HG02981 (cell line): Measurements from ENCODE around the gene POLDIP3.
"Not testable (repeated sequence)": the region's sequence is repeated elsewhere in the genome, so short reads cannot be mapped to it uniquely, and the experiment has no call there.

Experiments used
- ATAC-seq: cut with Tn5 transposase; IDR thresholded peaks from one replicate; pipeline ENCODE4 v1.9.1; 2021; ENCODE audit warnings: mild to moderate bottlenecking, moderate library complexity; ENCODE audit not compliant: unreplicated experiment

The POLDIP3 gene

DNA sequence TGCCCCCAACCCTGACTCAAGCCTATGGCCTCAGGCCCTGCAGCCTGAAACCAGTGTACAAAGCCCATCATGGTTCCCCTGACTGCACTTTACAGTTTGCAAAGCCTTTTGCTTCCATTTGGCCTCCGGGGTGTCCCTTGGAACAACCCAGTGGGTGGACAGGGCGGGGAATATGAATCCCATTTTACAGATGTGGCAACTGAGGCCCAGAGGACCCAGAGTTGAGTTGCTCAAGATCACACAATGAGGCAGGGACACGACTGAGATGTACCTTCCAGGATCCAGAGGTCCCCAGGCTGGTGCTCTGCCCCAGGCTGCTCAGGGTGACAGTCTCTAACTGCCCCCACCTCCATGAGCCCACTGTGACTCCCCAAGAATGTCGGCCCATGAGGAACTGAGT, 5.4 kb upstream of the POLDIP3 start:
- ATAC-seq, result no peak

GRCh38 chr22:42619261-42620063, 4.8 kb upstream of the POLDIP3 start:
- no peak for ATAC-seq

GRCh38 chr22:42617155-42617983, 2.7 kb upstream of the POLDIP3 start:
- ATAC-seq, result no peak

DNA sequence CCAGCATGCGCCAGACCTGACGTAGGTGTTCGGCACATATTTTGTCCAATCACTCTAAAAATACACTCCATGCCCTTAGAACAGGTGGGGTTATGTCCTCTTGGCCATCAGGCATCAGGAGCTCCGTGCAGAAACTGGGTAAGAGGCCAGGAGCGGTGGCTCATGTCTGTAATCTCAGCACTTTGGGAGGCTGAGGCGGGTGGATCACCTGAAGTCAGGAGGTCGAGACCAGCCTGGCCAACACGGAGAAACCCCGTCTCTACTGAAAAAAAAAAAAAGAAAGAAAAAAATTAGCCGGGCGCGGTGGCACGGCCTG, 1.1 kb upstream of the POLDIP3 start:
- ATAC-seq, result not testable (repeated sequence)

DNA sequence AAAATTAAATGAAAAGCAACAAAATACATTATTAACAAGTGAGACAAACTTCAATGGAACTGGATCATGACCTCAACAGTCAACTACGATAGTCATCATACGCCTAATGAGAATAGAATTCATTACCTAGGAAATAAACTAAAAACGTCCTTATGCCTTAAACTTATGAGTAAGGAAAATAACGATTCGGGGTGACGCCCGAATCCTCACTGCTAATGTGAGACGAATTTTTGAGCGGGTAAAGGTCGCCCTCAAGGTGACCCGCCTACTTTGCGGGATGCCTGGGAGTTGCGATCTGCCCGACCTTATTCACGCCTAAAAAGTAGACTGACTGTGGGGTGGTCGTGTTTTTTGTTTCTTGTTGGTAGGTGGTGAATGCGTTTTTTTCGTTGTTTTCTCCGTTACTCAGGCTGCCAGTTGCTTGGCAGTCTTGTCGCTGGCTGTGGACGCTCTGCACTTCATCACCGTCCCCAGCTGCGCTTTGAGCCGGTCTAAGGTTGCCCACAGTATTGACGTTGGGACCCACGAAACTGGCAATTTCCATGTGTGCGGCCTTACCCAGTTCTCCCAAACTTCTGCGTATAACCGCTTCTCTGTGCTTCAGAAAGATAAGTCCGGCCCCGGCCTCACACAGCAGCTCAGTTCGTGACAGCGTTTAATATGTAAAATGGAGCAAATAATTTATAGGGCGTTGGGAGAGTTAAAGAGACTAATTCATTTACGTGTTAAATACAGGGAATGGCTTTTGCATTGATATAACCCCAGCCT, 593 bp upstream of the POLDIP3 start:
- ATAC-seq, result peak; percentile 55

- no peak for ATAC-seq
Observed at GRCh38 chr22:42613872-42614301, 796 bp downstream of the POLDIP3 start.

DNA sequence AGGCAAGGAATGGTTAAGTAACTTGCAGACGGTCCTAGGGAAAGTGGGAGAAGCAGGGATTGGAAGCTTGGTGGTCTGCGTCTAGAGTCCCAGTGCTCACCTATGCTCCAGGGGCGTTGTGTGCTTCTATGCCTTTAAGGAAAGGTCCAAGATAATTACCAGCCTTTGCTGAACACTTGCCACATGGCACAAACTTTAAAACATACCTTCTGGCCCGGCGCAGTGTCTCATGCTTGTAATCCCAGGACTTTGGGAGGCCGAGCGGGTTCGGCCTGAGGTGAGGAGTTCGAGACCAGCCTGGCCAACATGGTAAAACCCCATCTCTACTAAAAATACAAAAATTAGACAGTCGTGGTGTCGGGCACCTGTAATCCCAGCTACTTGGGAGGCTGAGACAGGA, 2.3 kb downstream of the POLDIP3 start:
- ATAC-seq, result no peak

DNA sequence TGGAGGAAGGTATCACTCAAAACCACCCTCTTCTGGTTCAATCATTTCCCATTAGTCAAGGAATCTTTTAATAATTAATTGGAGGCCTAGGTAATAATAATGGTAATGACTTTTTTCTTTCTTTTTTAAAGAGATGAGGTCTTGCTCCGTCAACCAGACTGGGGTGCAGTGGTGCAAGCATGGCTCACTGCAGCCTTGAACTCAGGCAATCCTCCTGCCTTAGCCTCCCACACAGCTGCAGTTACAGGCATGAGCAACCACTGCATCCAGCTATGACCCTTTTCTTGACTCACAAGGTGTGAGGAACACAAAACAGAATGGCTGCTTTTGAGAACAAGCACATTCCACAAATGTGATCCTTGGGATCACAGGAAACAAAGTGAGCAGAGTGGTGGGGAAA, 3.6 kb downstream of the POLDIP3 start:
- no peak for ATAC-seq

- no peak for ATAC-seq
Observed at GRCh38 chr22:42610186-42610585, 4.5 kb downstream of the POLDIP3 start.

- no peak for ATAC-seq
Observed at GRCh38 chr22:42608823-42609361, 5.8 kb downstream of the POLDIP3 start.

DNA sequence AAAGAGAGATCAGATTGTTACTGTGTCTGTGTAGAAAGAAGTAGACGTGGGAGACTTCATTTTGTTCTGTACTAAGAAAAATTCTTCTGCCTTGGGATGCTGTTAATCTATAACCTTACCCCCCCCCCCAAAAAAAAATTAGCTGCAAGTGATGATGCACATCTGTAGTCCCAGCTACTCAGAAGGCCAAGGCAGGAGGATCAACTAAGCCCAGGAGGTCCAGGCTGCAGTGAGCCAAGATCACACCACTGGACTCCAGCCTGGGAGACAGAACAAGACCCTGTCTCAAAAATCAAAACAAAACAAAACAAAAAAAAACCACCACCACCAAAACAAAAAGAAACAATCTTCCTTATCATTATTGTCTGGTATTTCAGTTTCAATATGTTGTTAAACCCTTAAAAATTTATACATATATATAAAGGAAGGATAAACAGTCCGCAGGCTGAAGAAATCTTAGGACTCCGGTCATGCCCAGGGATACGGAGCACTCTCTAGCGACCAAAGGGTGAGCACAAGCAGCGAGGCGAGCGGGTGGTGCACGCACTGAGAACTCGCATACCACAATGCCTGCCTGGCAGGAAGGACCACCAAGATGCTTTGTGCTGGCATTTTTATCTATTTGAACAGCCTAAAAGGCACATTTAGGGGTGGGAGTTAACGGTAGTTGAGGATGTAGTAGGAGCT, 6.4 kb downstream of the POLDIP3 start:
- ATAC-seq, result no peak

GRCh38 chr22:42607641-42608040, 7.0 kb downstream of the POLDIP3 start:
- ATAC-seq, result not testable (repeated sequence)

- ATAC-seq, result no peak
Observed at GRCh38 chr22:42604403-42604802, 10.3 kb downstream of the POLDIP3 start.

- ATAC-seq, result no peak
Observed at GRCh38 chr22:42603427-42603826, 11.3 kb downstream of the POLDIP3 start.

GRCh38 chr22:42602470-42602869, 12.2 kb downstream of the POLDIP3 start:
- ATAC-seq, result no peak

- no peak for ATAC-seq
Observed at GRCh38 chr22:42601879-42602465, 12.7 kb downstream of the POLDIP3 start.

- no peak for ATAC-seq
Observed at GRCh38 chr22:42596863-42597530, 17.7 kb downstream of the POLDIP3 start.

GRCh38 chr22:42596336-42596735, 18.3 kb downstream of the POLDIP3 start:
- ATAC-seq, result no peak

- no peak for ATAC-seq
Observed at GRCh38 chr22:42595434-42595833, 19.2 kb downstream of the POLDIP3 start.

DNA sequence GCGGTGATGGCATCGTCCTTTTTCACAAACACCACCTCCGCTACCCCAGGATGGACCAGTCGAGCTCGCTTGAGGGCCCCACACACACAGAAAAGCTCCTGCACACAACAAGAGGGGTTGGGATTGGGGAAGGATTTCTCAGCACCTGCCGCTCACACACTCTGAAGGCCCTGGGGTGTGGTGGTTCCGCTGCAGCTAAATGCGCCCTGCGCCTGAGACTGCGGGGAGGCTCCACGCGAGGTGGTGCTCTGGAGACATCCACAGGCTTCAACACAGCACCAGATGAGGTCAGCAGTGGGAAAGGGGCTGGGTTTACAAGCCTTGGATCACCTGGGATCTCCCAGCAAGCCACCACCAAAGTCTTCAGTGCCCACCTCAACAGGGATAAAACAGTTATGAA, 22.7 kb downstream of the POLDIP3 start:
- no peak for ATAC-seq
